ENCODE data around the gene NOTCH2. TPM values are rescaled to one million over a fixed set of nuclear protein-coding genes. Genes with fewer than 3 reads are reported as not detected.

NOTCH2 gene
- total RNA-seq, 1 donor from 2014 or later: 180 TPM

- no peak for DNase-seq (ENCODE audit: extremely low spot score, unreplicated experiment)
- peaks cover 13% of the 10 kb centered on the region for H3K36me3 Mint-ChIP-seq (ENCODE audit: unreplicated experiment)
- peaks cover 17% of the 10 kb centered on the region for H3K9me3 Mint-ChIP-seq (ENCODE audit: unreplicated experiment)
- peaks cover 18% of the 10 kb centered on the region for H3K27me3 Mint-ChIP-seq (ENCODE audit: unreplicated experiment)
- TF ChIP-seq CTCF (IDR thresholded peaks at IDR 0.05): no peak
- H3K4me1 Mint-ChIP-seq (ENCODE audit: unreplicated experiment): no peaks in the 10 kb centered on the region
- H3K27ac Mint-ChIP-seq (ENCODE audit: unreplicated experiment): no peak overlapping the region
- no peak overlapping the region for H3K4me3 Mint-ChIP-seq (ENCODE audit: unreplicated experiment)
Observed at GRCh38 chr1:119906927-119907652, 162.4 kb downstream of the NOTCH2 start.

- no peak for DNase-seq (ENCODE audit: extremely low spot score, unreplicated experiment)
- peaks cover 20% of the 10 kb centered on the region for H3K27me3 Mint-ChIP-seq (ENCODE audit: unreplicated experiment)
- no peak overlapping the region for H3K4me3 Mint-ChIP-seq (ENCODE audit: unreplicated experiment)
Observed at GRCh38 chr1:119903443-119903835, 166.0 kb downstream of the NOTCH2 start.

GRCh38 chr1:119902775-119903442 lies 166.6 kb downstream of the NOTCH2 start:
- Mint-ChIP-seq H3K9me3 (ENCODE audit: unreplicated experiment) (peaks cover 17% of the 10 kb centered on the region), H3K36me3 (ENCODE audit: unreplicated experiment) (peaks cover 4% of the 10 kb centered on the region), H3K4me1 (ENCODE audit: unreplicated experiment) (no peaks in the 10 kb centered on the region), H3K4me3 (ENCODE audit: unreplicated experiment) (no peak overlapping the region), H3K27ac (ENCODE audit: unreplicated experiment) (no peak overlapping the region), H3K27me3 (ENCODE audit: unreplicated experiment) (peaks cover 20% of the 10 kb centered on the region)
- DNase-seq (ENCODE audit: extremely low spot score, unreplicated experiment): no peak
- TF ChIP-seq CTCF (IDR thresholded peaks at IDR 0.05): no peak

More at GRCh38 chr1:119903443-119903835, 166.0 kb downstream of the NOTCH2 start:
- no peak for TF ChIP-seq CTCF (IDR thresholded peaks at IDR 0.05)
- H3K4me1 Mint-ChIP-seq (ENCODE audit: unreplicated experiment): no peaks in the 10 kb centered on the region
- H3K27ac Mint-ChIP-seq (ENCODE audit: unreplicated experiment): no peak overlapping the region
- H3K9me3 Mint-ChIP-seq (ENCODE audit: unreplicated experiment): peaks cover 17% of the 10 kb centered on the region
- H3K36me3 Mint-ChIP-seq (ENCODE audit: unreplicated experiment): peaks cover 4% of the 10 kb centered on the region

- no peak for DNase-seq (ENCODE audit: extremely low spot score, unreplicated experiment)
- H3K27ac Mint-ChIP-seq (ENCODE audit: unreplicated experiment): no peak overlapping the region
- H3K4me3 Mint-ChIP-seq (ENCODE audit: unreplicated experiment): no peak overlapping the region
- TF ChIP-seq CTCF (IDR thresholded peaks at IDR 0.05): no peak
- H3K4me1 Mint-ChIP-seq (ENCODE audit: unreplicated experiment): no peaks in the 10 kb centered on the region
- H3K36me3 Mint-ChIP-seq (ENCODE audit: unreplicated experiment): no peaks in the 10 kb centered on the region
- H3K9me3 Mint-ChIP-seq (ENCODE audit: unreplicated experiment): no peaks in the 10 kb centered on the region
- peaks cover 15% of the 10 kb centered on the region for H3K27me3 Mint-ChIP-seq (ENCODE audit: unreplicated experiment)
Observed at GRCh38 chr1:119898981-119899720, 170.3 kb downstream of the NOTCH2 start.

GRCh38 chr1:119898530-119898929 lies 170.9 kb downstream of the NOTCH2 start:
- H3K36me3 Mint-ChIP-seq (ENCODE audit: unreplicated experiment): no peaks in the 10 kb centered on the region
- no peak overlapping the region for H3K27ac Mint-ChIP-seq (ENCODE audit: unreplicated experiment)
- peaks cover 5% of the 10 kb centered on the region for H3K4me1 Mint-ChIP-seq (ENCODE audit: unreplicated experiment)
- H3K9me3 Mint-ChIP-seq (ENCODE audit: unreplicated experiment): no peaks in the 10 kb centered on the region
- H3K27me3 Mint-ChIP-seq (ENCODE audit: unreplicated experiment): peaks cover 12% of the 10 kb centered on the region
- no peak for DNase-seq (ENCODE audit: extremely low spot score, unreplicated experiment)
- no peak for TF ChIP-seq CTCF (IDR thresholded peaks at IDR 0.05)
- no peak overlapping the region for H3K4me3 Mint-ChIP-seq (ENCODE audit: unreplicated experiment)

Measured in osteocyte (in vitro differentiated cells).